Mesothelial cell of epicardium (in vitro differentiated cells): ENCODE measurements around the gene TSBP1. TPM values are rescaled to one million over a fixed set of nuclear protein-coding genes. Genes with fewer than 3 reads are reported as not detected.

Experiments
- DNase-seq, 2 experiments: peaks; one replicate each; pipeline ENCODE4 v3.0.0; 2021; ENCODE audit warnings: low spot score in 2 of 2; ENCODE audit not compliant: unreplicated experiment in 2 of 2
- H3K27ac Mint-ChIP-seq: 2 replicates; pipeline ENCODE4 v1.8.0; 2021; ENCODE audit warnings: mixed read lengths
- H3K27me3 Mint-ChIP-seq: 2 replicates; pipeline ENCODE4 v1.8.0; 2021; ENCODE audit warnings: low read depth, mixed read lengths
- H3K36me3 Mint-ChIP-seq: 2 replicates; pipeline ENCODE4 v1.8.0; 2021; ENCODE audit warnings: mixed read lengths
- H3K4me1 Mint-ChIP-seq: 2 replicates; pipeline ENCODE4 v1.8.0; 2021; ENCODE audit warnings: mixed read lengths
- H3K4me3 Mint-ChIP-seq: 2 replicates; pipeline ENCODE4 v1.8.0; 2021; ENCODE audit warnings: mild to moderate bottlenecking, moderate library complexity, mixed read lengths
- H3K9me3 Mint-ChIP-seq: 2 replicates; pipeline ENCODE4 v1.8.0; 2021; ENCODE audit warnings: mixed read lengths
- CTCF ChIP-seq: fragments of 200-600 bp; sonication (generic); IDR thresholded peaks from one replicate; pipeline ENCODE4 v1.5.0; 2021; ENCODE audit warnings: antibody characterized with exemption; ENCODE audit not compliant: unreplicated experiment
- total RNA-seq: library from RNA; stranded (reverse); gene quantifications from 3 replicates; pipeline ENCODE4 v1.2.1, GENCODE V29; 2021

Gene TSBP1
- total RNA-seq, result not detected in 3 replicates

DNA sequence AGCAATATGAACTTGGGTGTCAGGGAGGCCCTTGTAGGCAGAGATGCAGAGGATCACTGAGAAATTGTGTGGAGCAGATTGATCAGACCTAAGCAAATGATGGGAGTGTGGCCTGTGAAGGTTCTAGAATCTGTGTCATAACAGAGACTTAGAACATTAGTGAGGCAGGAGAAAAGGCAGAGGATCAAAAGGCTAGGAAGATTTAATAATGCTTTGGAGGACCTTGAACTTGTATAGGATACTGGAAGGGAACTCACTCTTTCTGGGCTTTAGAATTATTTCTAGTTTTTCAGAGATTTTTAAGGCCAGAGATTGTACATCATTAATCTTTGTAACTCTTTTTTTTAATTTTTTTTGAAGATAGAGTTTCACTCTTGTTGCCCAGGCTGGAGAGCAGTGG, at the start of gene TSBP1:
TSBP1 (minus strand) TSS at position 101 of the 400 bp plus-strand sequence. CDS start 197 bp downstream, outside the sequence.
- Mint-ChIP-seq H3K27me3 (peaks cover 2% of the 10 kb centered on the region), H3K9me3 (peaks cover 4% of the 10 kb centered on the region), H3K4me3 (no peak within 1 kb of the TSS), H3K36me3 (peaks cover 6% of the 10 kb centered on the region), H3K27ac (peak within 1 kb of the TSS; percentile 71), H3K4me1 (no peaks in the 10 kb centered on the region)
- no peak for TF ChIP-seq CTCF
- no peak for DNase-seq

- H3K4me3 Mint-ChIP-seq, result peak overlapping the region; percentile 13
- no peaks in the 10 kb centered on the region for H3K36me3 Mint-ChIP-seq
- peaks cover 80% of the 10 kb centered on the region for H3K27me3 Mint-ChIP-seq
- H3K4me1 Mint-ChIP-seq, result peaks cover 4% of the 10 kb centered on the region
- no peak for DNase-seq
- H3K27ac Mint-ChIP-seq, result no peak overlapping the region
- no peaks in the 10 kb centered on the region for H3K9me3 Mint-ChIP-seq
- no peak for TF ChIP-seq CTCF
These were observed 44.3 kb upstream of the TSBP1 start for GRCh38 chr6:32416036-32416435.

DNA sequence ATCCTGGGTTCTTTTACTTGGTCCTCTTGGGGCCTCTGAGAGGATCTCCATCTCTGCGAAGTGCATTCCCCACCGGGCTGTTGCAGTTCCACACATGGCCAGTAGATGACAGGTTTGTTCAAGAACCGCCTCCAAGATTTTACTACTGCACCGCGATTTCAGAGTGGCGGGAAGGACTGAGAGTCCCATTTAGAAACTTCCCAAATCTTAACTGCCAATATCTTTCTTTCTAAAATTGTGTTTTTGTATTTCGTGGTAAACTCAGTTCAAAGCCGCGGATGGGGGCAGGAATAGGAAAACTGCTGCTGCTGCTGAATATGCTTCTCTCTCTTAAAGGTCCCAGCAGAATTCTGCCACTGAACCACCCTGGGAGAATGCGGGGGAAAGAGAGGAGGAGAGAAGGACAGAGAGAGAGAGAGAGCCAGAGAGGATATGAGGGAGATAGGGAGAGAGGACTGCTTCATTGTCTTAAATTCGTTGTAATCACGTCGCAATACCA, 43.9 kb upstream of the TSBP1 start:
- TF ChIP-seq CTCF, result peak; percentile 97
- peak overlapping the region; percentile 13 for H3K4me3 Mint-ChIP-seq
- no peak overlapping the region for H3K27ac Mint-ChIP-seq
- peaks cover 4% of the 10 kb centered on the region for H3K4me1 Mint-ChIP-seq
- no peaks in the 10 kb centered on the region for H3K36me3 Mint-ChIP-seq
- H3K27me3 Mint-ChIP-seq, result peaks cover 78% of the 10 kb centered on the region
- DNase-seq, result peak; percentile 40 to 85
- no peaks in the 10 kb centered on the region for H3K9me3 Mint-ChIP-seq

- peak; percentile 71 to 90 for DNase-seq
- H3K4me3 Mint-ChIP-seq, result no peak overlapping the region
- H3K27ac Mint-ChIP-seq, result no peak overlapping the region
- no peaks in the 10 kb centered on the region for H3K9me3 Mint-ChIP-seq
- peaks cover 69% of the 10 kb centered on the region for H3K27me3 Mint-ChIP-seq
- peak; percentile 90 for TF ChIP-seq CTCF
- H3K36me3 Mint-ChIP-seq, result no peaks in the 10 kb centered on the region
- peaks cover 4% of the 10 kb centered on the region for H3K4me1 Mint-ChIP-seq
These were observed 41.8 kb upstream of the TSBP1 start for GRCh38 chr6:32413427-32414047.

- no peak for TF ChIP-seq CTCF
- DNase-seq, result no peak
- Mint-ChIP-seq H3K36me3 (no peaks in the 10 kb centered on the region), H3K27me3 (peaks cover 79% of the 10 kb centered on the region), H3K4me3 (no peak overlapping the region), H3K27ac (no peak overlapping the region), H3K9me3 (no peaks in the 10 kb centered on the region), H3K4me1 (peaks cover 4% of the 10 kb centered on the region)
These were observed 40.0 kb upstream of the TSBP1 start for GRCh38 chr6:32411566-32412327.
